Liver (tissue), 9 donors: ENCODE measurements around the gene CUL1. TPM values are rescaled to one million over a fixed set of nuclear protein-coding genes. Genes with fewer than 3 reads are reported as not detected.

ENCODE experiments used
- DNase-seq: peaks from one replicate; pipeline ENCODE4 v3.0.0-alpha.2; 2017; ENCODE audit warnings: low spot score
- H3K27ac ChIP-seq, 2 donors: one replicate each; pipeline ENCODE4 v1.7.0; 2013; ENCODE audit warnings: inconsistent platforms in 2 of 2, low read length in 2 of 2, control low read depth in 1 of 2, low read depth in 1 of 2, mild to moderate bottlenecking in 1 of 2
- H3K27me3 ChIP-seq, 4 donors: one replicate each; pipeline versions ENCODE4 v1.6.1 to v1.7.0; 2013; ENCODE audit warnings: low read length in 3 of 4, inconsistent platforms in 1 of 4, mild to moderate bottlenecking in 1 of 4, moderate library complexity in 1 of 4; ENCODE audit not compliant: control insufficient read depth in 4 of 4, insufficient read depth in 4 of 4
- H3K36me3 ChIP-seq, 4 donors: one replicate each; pipeline versions ENCODE4 v1.6.1 to v1.7.0; 2013; ENCODE audit warnings: low read length in 3 of 4, mild to moderate bottlenecking in 3 of 4, low read depth in 1 of 4, moderate library complexity in 1 of 4; ENCODE audit not compliant: control insufficient read depth in 4 of 4, insufficient read depth in 3 of 4
- H3K4me1 ChIP-seq, 4 donors: one replicate each; pipeline versions ENCODE4 v1.6.1 to v1.7.0; 2013; ENCODE audit warnings: low read length in 3 of 4, mild to moderate bottlenecking in 3 of 4, moderate library complexity in 1 of 4; ENCODE audit not compliant: control insufficient read depth in 4 of 4, insufficient read depth in 4 of 4
- H3K4me3 ChIP-seq, 3 donors: one replicate each; pipeline versions ENCODE4 v1.6.1 to v1.7.0; 2013; ENCODE audit warnings: low read length in 3 of 3, control low read depth in 1 of 3, low read depth in 1 of 3, mild to moderate bottlenecking in 1 of 3
- H3K9ac ChIP-seq, 2 donors: one replicate each; pipeline ENCODE4 v1.7.0; 2013; ENCODE audit warnings: low read length in 2 of 2, mild to moderate bottlenecking in 2 of 2, moderate library complexity in 2 of 2, control low read depth in 1 of 2, low read depth in 1 of 2
- H3K9me3 ChIP-seq, 4 donors: one replicate each; pipeline versions ENCODE4 v1.6.1 to v1.7.0; 2013; ENCODE audit warnings: low read length in 3 of 4; ENCODE audit not compliant: control insufficient read depth in 4 of 4
- ATF3 ChIP-seq: IDR thresholded peaks from 2 replicates; pipeline ENCODE4 v1.6.1; 2016; ENCODE audit warnings: antibody characterized with exemption
- CTCF ChIP-seq: fragments of 150-350 bp; IDR thresholded peaks from 2 replicates; pipeline ENCODE4 v1.5.1; 2017; ENCODE audit warnings: improper control_type of control experiment, low read depth, low read length; ENCODE audit not compliant: missing input control
- EGR1 ChIP-seq, 2 donors: IDR thresholded peaks; 2 replicates each; pipeline ENCODE4 v1.6.1; 2016 to 2018; ENCODE audit warnings: antibody characterized with exemption in 2 of 2, low read depth in 2 of 2
- FOXA1 ChIP-seq: IDR thresholded peaks from 2 replicates; pipeline ENCODE4 v1.6.1; 2016; ENCODE audit warnings: antibody characterized with exemption
- FOXA2 ChIP-seq: IDR thresholded peaks from 2 replicates; pipeline ENCODE4 v1.6.1; 2016; ENCODE audit warnings: antibody characterized with exemption
- GABPA ChIP-seq, 2 donors: IDR thresholded peaks in 1 of 2; conservative IDR thresholded peaks in 1 of 2; 2 replicates each; pipeline ENCODE4 v1.6.1; 2016; ENCODE audit warnings: antibody characterized with exemption in 2 of 2, mild to moderate bottlenecking in 1 of 2, moderate library complexity in 1 of 2
- HNF4A ChIP-seq, 2 donors: conservative IDR thresholded peaks; 2 replicates each; pipeline ENCODE4 v1.6.1; 2016; ENCODE audit warnings: antibody characterized with exemption in 2 of 2, mild to moderate bottlenecking in 2 of 2
- HNF4G ChIP-seq: IDR thresholded peaks from 2 replicates; pipeline ENCODE4 v1.6.1; 2016; ENCODE audit warnings: antibody characterized with exemption
- JUND ChIP-seq, 2 donors: IDR thresholded peaks; 2 replicates each; pipeline ENCODE4 v1.6.1; 2016; ENCODE audit warnings: antibody characterized with exemption in 2 of 2
- MAX ChIP-seq: IDR thresholded peaks from 2 replicates; pipeline ENCODE4 v1.6.1; 2016; ENCODE audit warnings: antibody characterized with exemption
- NR2F2 ChIP-seq: IDR thresholded peaks from 2 replicates; pipeline ENCODE4 v1.6.1; 2016; ENCODE audit warnings: antibody characterized with exemption
- RAD21 ChIP-seq, 2 donors: IDR thresholded peaks; 2 replicates each; pipeline ENCODE4 v1.6.1; 2016; ENCODE audit warnings: antibody characterized with exemption in 2 of 2, mild to moderate bottlenecking in 2 of 2
- RXRA ChIP-seq, 2 donors: IDR thresholded peaks; 2 replicates each; pipeline ENCODE4 v1.6.1; 2017 to 2018; ENCODE audit warnings: antibody characterized with exemption in 2 of 2, mild to moderate bottlenecking in 1 of 2
- SP1 ChIP-seq: IDR thresholded peaks from 2 replicates; pipeline ENCODE4 v1.6.1; 2018; ENCODE audit warnings: antibody characterized with exemption, mild to moderate bottlenecking
- TAF1 ChIP-seq: conservative IDR thresholded peaks from 2 replicates; pipeline ENCODE4 v1.6.1; 2016; ENCODE audit warnings: antibody characterized with exemption, mild to moderate bottlenecking
- YY1 ChIP-seq: IDR thresholded peaks from 2 replicates; pipeline ENCODE4 v1.6.1; 2016; ENCODE audit warnings: antibody characterized with exemption, mild to moderate bottlenecking
- ZBTB33 ChIP-seq: IDR thresholded peaks from 2 replicates; pipeline ENCODE4 v1.6.1; 2016; ENCODE audit warnings: antibody characterized with exemption
- WGBS: extraction: QIAGEN DNeasy Blood & Tissue Kit; methylation state at CpG from one replicate; pipeline ENCODE4 v1.1.7; 2013; 5-methylcytosine and 5-hydroxymethylcytosine counted together
- polyA plus RNA-seq, 2 donors: library from polyadenylated mRNA; stranded (reverse) in 1 of 2; unstranded in 1 of 2; fragments of 200-250 nt in 1 of 2; fragments of >200 nt in 1 of 2; fragmentation: Nextera tagmentation in 1 of 2; extraction: Ambion mirVana in 1 of 2; gene quantifications; one replicate each; pipeline versions ENCODE4 v1.2.1 to v1.2.3, GENCODE V29; 2013 to 2015
- total RNA-seq, 2 donors: library from RNA; depleted of rRNA; stranded (reverse); fragments of >200 nt; gene quantifications; one replicate each; pipeline ENCODE4 v1.2.3, GENCODE V29; 2014
- donor health status: healthy.
- donor health status: healthy.
- donor health status: healthy.
- donor health status: healthy.
- donor health status: healthy.

Gene CUL1
- total and polyA plus RNA-seq, 4 donors, result 21.7 to 56.7 (median 26.7) TPM

- TF ChIP-seq CTCF, result no peak
- no peak for TF ChIP-seq TAF1
- TF ChIP-seq NR2F2, result no peak
- no peak for TF ChIP-seq EGR1 (IDR thresholded peaks at IDR 0.05; ENCODE audit: low read depth in 2 of 2)
Measured at GRCh38 chr7:148717266-148717793, 18.6 kb downstream of the CUL1 start (continued).

GRCh38 chr7:148718431-148718830 lies 19.7 kb downstream of the CUL1 start:
- Histone ChIP-seq H3K9me3 (no peaks in the 10 kb centered on the region), H3K4me1 (peaks cover 5 to 26% (median 11%) of the 10 kb centered on the region in 4 donors), H3K36me3 (no peaks in the 10 kb centered on the region), H3K27me3 (no peaks in the 10 kb centered on the region), H3K9ac (no peak overlapping the region), H3K4me3 (no peak overlapping the region), H3K27ac (no peak overlapping the region)
- no peak for DNase-seq
- TF ChIP-seq FOXA1 (no peak), ZBTB33 (no peak), GABPA (IDR thresholded peaks at IDR 0.05 in 1 of 2, conservative IDR thresholded peaks at IDR 0.05 in 1 of 2) (no peak), EGR1 (IDR thresholded peaks at IDR 0.05; ENCODE audit: low read depth in 2 of 2) (no peak), NR2F2 (no peak), RAD21 (IDR thresholded peaks at IDR 0.05) (no peak), TAF1 (no peak), RXRA (IDR thresholded peaks at IDR 0.05) (no peak), MAX (no peak), ATF3 (no peak), CTCF (no peak), FOXA2 (no peak), HNF4G (no peak), SP1 (no peak), HNF4A (conservative IDR thresholded peaks at IDR 0.05) (no peak), YY1 (no peak), JUND (IDR thresholded peaks at IDR 0.05) (no peak)
- 96% methylated on average over 3 of the region's 3 CpGs for WGBS
